ENCODE results near the gene PHEX. TPM values are rescaled to one million over a fixed set of nuclear protein-coding genes. Genes with fewer than 3 reads are reported as not detected.

Gene PHEX
- total and polyA plus RNA-seq, 2 experiments from 2014 or later = 0.05 to 0.21 TPM

DNA sequence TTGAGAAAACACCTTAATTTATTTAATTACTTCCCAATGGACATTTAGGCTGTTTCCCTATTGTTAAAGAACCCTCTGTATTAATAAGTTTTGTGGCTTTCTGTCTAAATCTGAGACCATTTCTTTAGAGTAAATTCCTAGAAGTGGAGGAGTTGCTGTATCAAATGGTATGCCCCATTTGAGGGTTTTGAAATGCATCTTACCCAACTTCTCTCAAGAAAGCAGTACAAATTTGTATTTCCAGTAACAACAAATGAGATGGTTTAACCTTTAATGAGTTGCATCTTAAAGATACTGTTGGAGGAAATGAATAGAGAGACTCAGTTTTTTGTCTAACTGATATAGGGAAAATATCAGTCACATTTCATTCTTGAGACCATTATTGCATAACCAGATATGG, 170.1 kb downstream of the PHEX start:
- Histone ChIP-seq H3K27me3 (ENCODE audit: insufficient read depth) (no peaks in the 10 kb centered on the region), H3K27ac (ENCODE audit: low read depth) (no peak overlapping the region), H3K9me2 (ENCODE audit: insufficient read depth) (no peaks in the 10 kb centered on the region), H3F3A (replicated peaks; ENCODE audit: low read depth) (no peaks in the 10 kb centered on the region), H3K4me3 (no peak overlapping the region), H2AFZ (no peak overlapping the region), H4K20me1 (replicated peaks; ENCODE audit: insufficient read depth) (no peaks in the 10 kb centered on the region), H3K4me2 (no peak overlapping the region), H3K79me2 (replicated peaks; ENCODE audit: insufficient read depth) (no peaks in the 10 kb centered on the region), H3K4me1 (ENCODE audit: insufficient read depth) (no peaks in the 10 kb centered on the region), H3K36me3 (ENCODE audit: insufficient read depth) (no peaks in the 10 kb centered on the region)
- Mint-ChIP-seq H3K4me1 (peaks cover 2% of the 10 kb centered on the region; the same call in 1 of the 3 replicates), H3K4me3 (no peak overlapping the region), H3K9me3 (no peaks in the 10 kb centered on the region), H3K36me3 (ENCODE audit: low read depth) (no peaks in the 10 kb centered on the region), H3K27ac (no peak overlapping the region), H3K27me3 (ENCODE audit: insufficient read depth, low read depth, poor library complexity) (no peaks in the 10 kb centered on the region)
- TF ChIP-seq ETS1 (IDR thresholded peaks at IDR 0.05) = no peak
- TF ChIP-seq CTCF (conservative IDR thresholded peaks at IDR 0.05; ENCODE audit: low read depth in 2 of 2) = no peak
- no peak for TF ChIP-seq NANOG (IDR thresholded peaks at IDR 0.05; ENCODE audit: borderline replicate concordance)
- TF ChIP-seq CREB1 (CRISPR knock-in tag; IDR thresholded peaks at IDR 0.05; ENCODE audit: low read depth) = no peak
- no peak for TF ChIP-seq ZNF331 (CRISPR knock-in tag; IDR thresholded peaks at IDR 0.05; ENCODE audit: low read depth)
- TF ChIP-seq, protein P1, sequence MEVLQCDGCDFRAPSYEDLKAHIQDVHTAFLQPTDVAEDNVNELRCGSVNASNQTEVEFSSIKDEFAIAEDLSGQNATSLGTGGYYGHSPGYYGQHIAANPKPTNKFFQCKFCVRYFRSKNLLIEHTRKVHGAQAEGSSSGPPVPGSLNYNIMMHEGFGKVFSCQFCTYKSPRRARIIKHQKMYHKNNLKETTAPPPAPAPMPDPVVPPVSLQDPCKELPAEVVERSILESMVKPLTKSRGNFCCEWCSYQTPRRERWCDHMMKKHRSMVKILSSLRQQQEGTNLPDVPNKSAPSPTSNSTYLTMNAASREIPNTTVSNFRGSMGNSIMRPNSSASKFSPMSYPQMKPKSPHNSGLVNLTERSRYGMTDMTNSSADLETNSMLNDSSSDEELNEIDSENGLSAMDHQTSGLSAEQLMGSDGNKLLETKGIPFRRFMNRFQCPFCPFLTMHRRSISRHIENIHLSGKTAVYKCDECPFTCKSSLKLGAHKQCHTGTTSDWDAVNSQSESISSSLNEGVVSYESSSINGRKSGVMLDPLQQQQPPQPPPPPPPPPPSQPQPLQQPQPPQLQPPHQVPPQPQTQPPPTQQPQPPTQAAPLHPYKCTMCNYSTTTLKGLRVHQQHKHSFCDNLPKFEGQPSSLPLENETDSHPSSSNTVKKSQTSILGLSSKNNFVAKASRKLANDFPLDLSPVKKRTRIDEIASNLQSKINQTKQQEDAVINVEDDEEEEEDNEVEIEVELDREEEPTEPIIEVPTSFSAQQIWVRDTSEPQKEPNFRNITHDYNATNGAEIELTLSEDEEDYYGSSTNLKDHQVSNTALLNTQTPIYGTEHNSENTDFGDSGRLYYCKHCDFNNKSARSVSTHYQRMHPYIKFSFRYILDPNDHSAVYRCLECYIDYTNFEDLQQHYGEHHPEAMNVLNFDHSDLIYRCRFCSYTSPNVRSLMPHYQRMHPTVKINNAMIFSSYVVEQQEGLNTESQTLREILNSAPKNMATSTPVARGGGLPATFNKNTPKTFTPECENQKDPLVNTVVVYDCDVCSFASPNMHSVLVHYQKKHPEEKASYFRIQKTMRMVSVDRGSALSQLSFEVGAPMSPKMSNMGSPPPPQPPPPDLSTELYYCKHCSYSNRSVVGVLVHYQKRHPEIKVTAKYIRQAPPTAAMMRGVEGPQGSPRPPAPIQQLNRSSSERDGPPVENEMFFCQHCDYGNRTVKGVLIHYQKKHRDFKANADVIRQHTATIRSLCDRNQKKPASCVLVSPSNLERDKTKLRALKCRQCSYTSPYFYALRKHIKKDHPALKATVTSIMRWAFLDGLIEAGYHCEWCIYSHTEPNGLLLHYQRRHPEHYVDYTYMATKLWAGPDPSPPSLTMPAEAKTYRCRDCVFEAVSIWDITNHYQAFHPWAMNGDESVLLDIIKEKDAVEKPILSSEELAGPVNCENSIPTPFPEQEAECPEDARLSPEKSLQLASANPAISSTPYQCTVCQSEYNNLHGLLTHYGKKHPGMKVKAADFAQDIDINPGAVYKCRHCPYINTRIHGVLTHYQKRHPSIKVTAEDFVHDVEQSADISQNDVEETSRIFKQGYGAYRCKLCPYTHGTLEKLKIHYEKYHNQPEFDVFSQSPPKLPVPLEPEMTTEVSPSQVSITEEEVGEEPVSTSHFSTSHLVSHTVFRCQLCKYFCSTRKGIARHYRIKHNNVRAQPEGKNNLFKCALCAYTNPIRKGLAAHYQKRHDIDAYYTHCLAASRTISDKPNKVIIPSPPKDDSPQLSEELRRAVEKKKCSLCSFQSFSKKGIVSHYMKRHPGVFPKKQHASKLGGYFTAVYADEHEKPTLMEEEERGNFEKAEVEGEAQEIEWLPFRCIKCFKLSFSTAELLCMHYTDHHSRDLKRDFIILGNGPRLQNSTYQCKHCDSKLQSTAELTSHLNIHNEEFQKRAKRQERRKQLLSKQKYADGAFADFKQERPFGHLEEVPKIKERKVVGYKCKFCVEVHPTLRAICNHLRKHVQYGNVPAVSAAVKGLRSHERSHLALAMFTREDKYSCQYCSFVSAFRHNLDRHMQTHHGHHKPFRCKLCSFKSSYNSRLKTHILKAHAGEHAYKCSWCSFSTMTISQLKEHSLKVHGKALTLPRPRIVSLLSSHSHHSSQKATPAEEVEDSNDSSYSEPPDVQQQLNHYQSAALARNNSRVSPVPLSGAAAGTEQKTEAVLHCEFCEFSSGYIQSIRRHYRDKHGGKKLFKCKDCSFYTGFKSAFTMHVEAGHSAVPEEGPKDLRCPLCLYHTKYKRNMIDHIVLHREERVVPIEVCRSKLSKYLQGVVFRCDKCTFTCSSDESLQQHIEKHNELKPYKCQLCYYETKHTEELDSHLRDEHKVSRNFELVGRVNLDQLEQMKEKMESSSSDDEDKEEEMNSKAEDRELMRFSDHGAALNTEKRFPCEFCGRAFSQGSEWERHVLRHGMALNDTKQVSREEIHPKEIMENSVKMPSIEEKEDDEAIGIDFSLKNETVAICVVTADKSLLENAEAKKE (CRISPR knock-in tag; IDR thresholded peaks at IDR 0.05) = no peak
- no peak for TF ChIP-seq JUNB (IDR thresholded peaks at IDR 0.05; ENCODE audit: unreplicated experiment)
- no peak for TF ChIP-seq ZNF114 (CRISPR knock-in tag; IDR thresholded peaks at IDR 0.05)
- no peak for TF ChIP-seq EZH2phosphoT487 (IDR thresholded peaks at IDR 0.05; ENCODE audit: unreplicated experiment)
- TF ChIP-seq, protein P2, sequence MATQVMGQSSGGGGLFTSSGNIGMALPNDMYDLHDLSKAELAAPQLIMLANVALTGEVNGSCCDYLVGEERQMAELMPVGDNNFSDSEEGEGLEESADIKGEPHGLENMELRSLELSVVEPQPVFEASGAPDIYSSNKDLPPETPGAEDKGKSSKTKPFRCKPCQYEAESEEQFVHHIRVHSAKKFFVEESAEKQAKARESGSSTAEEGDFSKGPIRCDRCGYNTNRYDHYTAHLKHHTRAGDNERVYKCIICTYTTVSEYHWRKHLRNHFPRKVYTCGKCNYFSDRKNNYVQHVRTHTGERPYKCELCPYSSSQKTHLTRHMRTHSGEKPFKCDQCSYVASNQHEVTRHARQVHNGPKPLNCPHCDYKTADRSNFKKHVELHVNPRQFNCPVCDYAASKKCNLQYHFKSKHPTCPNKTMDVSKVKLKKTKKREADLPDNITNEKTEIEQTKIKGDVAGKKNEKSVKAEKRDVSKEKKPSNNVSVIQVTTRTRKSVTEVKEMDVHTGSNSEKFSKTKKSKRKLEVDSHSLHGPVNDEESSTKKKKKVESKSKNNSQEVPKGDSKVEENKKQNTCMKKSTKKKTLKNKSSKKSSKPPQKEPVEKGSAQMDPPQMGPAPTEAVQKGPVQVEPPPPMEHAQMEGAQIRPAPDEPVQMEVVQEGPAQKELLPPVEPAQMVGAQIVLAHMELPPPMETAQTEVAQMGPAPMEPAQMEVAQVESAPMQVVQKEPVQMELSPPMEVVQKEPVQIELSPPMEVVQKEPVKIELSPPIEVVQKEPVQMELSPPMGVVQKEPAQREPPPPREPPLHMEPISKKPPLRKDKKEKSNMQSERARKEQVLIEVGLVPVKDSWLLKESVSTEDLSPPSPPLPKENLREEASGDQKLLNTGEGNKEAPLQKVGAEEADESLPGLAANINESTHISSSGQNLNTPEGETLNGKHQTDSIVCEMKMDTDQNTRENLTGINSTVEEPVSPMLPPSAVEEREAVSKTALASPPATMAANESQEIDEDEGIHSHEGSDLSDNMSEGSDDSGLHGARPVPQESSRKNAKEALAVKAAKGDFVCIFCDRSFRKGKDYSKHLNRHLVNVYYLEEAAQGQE (IDR thresholded peaks at IDR 0.05; ENCODE audit: unreplicated experiment) = no peak
- no peak for TF ChIP-seq EZH2 (IDR thresholded peaks at IDR 0.05; ENCODE audit: low read depth, unreplicated experiment)
- no peak for TF ChIP-seq STAT1 (IDR thresholded peaks at IDR 0.05; ENCODE audit: unreplicated experiment)
- no peak for TF ChIP-seq POLR2AphosphoS5 (IDR thresholded peaks at IDR 0.05; ENCODE audit: low read depth)
- DNase-seq (ENCODE audit: low spot score) (no peak), ATAC-seq (no peak)
